Neural cell (in vitro differentiated cells): ENCODE measurements around the gene STAM2. TPM values are rescaled to one million over a fixed set of nuclear protein-coding genes. Genes with fewer than 3 reads are reported as not detected.

Experiments
- H2AFZ ChIP-seq: fragments of 200-600, 300-800 bp; sonication (generic), shearing (Covaris generic); 2 replicates; pipeline ENCODE4 v1.6.0; 2014; ENCODE audit warnings: low read depth, mild to moderate bottlenecking, antibody characterized with exemption, low read length, moderate library complexity
- H3F3A ChIP-seq: fragments of 200-600 bp; shearing (Covaris generic); 2 replicates; pipeline ENCODE4 v1.6.1; 2016; ENCODE audit warnings: mild to moderate bottlenecking, moderate library complexity, mixed read lengths, antibody characterized with exemption, low read length; ENCODE audit not compliant: insufficient read depth, poor library complexity, severe bottlenecking
- H3K27ac ChIP-seq: fragments of 200-600, 300-800 bp; sonication (generic), shearing (Covaris generic); 2 replicates; pipeline ENCODE4 v1.5.1; 2014; ENCODE audit warnings: mild to moderate bottlenecking, low read length, moderate library complexity
- H3K27me3 ChIP-seq: fragments of 300-800, 200-600 bp; sonication (generic), shearing (Covaris generic); 2 replicates; pipeline ENCODE4 v1.6.0; 2014; ENCODE audit warnings: mild to moderate bottlenecking, low read depth, low read length, moderate library complexity; ENCODE audit not compliant: insufficient read depth
- H3K36me3 ChIP-seq: fragments of 300-800, 200-600 bp; sonication (generic), shearing (Covaris generic); 2 replicates; pipeline ENCODE4 v1.5.1; 2014; ENCODE audit warnings: mild to moderate bottlenecking, antibody characterized with exemption, low read length, moderate library complexity; ENCODE audit not compliant: insufficient read depth
- H3K4me2 ChIP-seq: fragments of 300-800, 200-600 bp; sonication (generic), shearing (Covaris generic); 2 replicates; pipeline ENCODE4 v1.6.0; 2014; ENCODE audit warnings: mild to moderate bottlenecking, low read length
- H3K4me3 ChIP-seq: fragments of 300-800, 200-600 bp; sonication (generic), shearing (Covaris generic); 2 replicates; pipeline ENCODE4 v1.5.1; 2014; ENCODE audit warnings: mild to moderate bottlenecking, low read length, moderate library complexity
- H3K79me2 ChIP-seq: fragments of 200-600 bp; shearing (Covaris generic); replicated peaks from 2 replicates; pipeline ENCODE4 v1.6.0; 2014; ENCODE audit warnings: mild to moderate bottlenecking, low read length, moderate library complexity; ENCODE audit not compliant: insufficient read depth
- H3K9ac ChIP-seq: fragments of 300-800, 200-600 bp; sonication (generic), shearing (Covaris generic); 2 replicates; pipeline ENCODE4 v1.6.1; 2016; ENCODE audit warnings: mild to moderate bottlenecking, low read length, mixed read lengths
- H3K9me2 ChIP-seq: fragments of 200-600 bp; shearing (Covaris generic); 2 replicates; pipeline ENCODE4 v1.6.1; 2016; ENCODE audit warnings: mild to moderate bottlenecking, low read length, mixed read lengths; ENCODE audit not compliant: insufficient read depth
- H3K9me3 ChIP-seq: fragments of 200-600, 300-800 bp; sonication (generic), shearing (Covaris generic); 2 replicates; pipeline ENCODE4 v1.6.1; 2016; ENCODE audit warnings: mild to moderate bottlenecking, mixed run types, low read length, moderate library complexity, mixed read lengths
- H4K20me1 ChIP-seq: fragments of 200-600 bp; shearing (Covaris generic); 2 replicates; pipeline ENCODE4 v1.6.1; 2016; ENCODE audit warnings: mild to moderate bottlenecking, mixed run types; ENCODE audit not compliant: insufficient read depth
- CTCF ChIP-seq: fragments of 450-650 bp; IDR thresholded peaks from 2 replicates; pipeline ENCODE4 v1.5.1; 2014; ENCODE audit warnings: antibody characterized with exemption, mild to moderate bottlenecking, moderate library complexity; ENCODE audit not compliant: poor library complexity, severe bottlenecking
- EP300 ChIP-seq: fragments of 450-650 bp; conservative IDR thresholded peaks from 2 replicates; pipeline ENCODE4 v1.6.1; 2014; ENCODE audit warnings: antibody characterized with exemption, mild to moderate bottlenecking, moderate library complexity; ENCODE audit not compliant: poor library complexity, severe bottlenecking
- EZH2 ChIP-seq: fragments of 200-600, 300-800 bp; shearing (Covaris generic), sonication (generic); IDR thresholded peaks from 2 replicates; pipeline ENCODE4 v1.6.1; 2014; ENCODE audit warnings: antibody characterized with exemption, low read length, borderline replicate concordance, mild to moderate bottlenecking; ENCODE audit not compliant: insufficient read depth, poor library complexity, severe bottlenecking
- MXI1 ChIP-seq: fragments of 450-650 bp; conservative IDR thresholded peaks from 2 replicates; pipeline ENCODE4 v1.6.1; 2014; ENCODE audit warnings: antibody characterized with exemption, mild to moderate bottlenecking; ENCODE audit not compliant: poor library complexity, severe bottlenecking
- POLR2AphosphoS5 ChIP-seq: IDR thresholded peaks from 2 replicates; pipeline ENCODE4 v1.6.1; 2012
- RAD21 ChIP-seq: fragments of 450-650 bp; conservative IDR thresholded peaks from 2 replicates; pipeline ENCODE4 v1.6.1; 2014; ENCODE audit warnings: antibody characterized with exemption, mild to moderate bottlenecking, moderate library complexity
- REST ChIP-seq: IDR thresholded peaks from 2 replicates; pipeline ENCODE4 v1.6.1; 2012; ENCODE audit warnings: borderline replicate concordance
- SMC3 ChIP-seq: fragments of 450-650 bp; conservative IDR thresholded peaks from 2 replicates; pipeline ENCODE4 v1.6.1; 2014; ENCODE audit warnings: antibody characterized with exemption, mild to moderate bottlenecking, moderate library complexity; ENCODE audit not compliant: poor library complexity
- TAF1 ChIP-seq: IDR thresholded peaks from 2 replicates; pipeline ENCODE4 v1.6.1; 2012; ENCODE audit warnings: low read depth
- polyA plus RNA-seq: library from polyadenylated mRNA; depleted of rRNA; stranded (reverse); fragments of >200 nt; gene quantifications from 2 replicates; pipeline ENCODE4 v1.2.3, GENCODE V29; 2014

The STAM2 gene
- polyA plus RNA-seq, 1 donor from 2014 or later, result 47.5 TPM

- Histone ChIP-seq H3K9me2 (no peaks in the 10 kb centered on the region), H3K9me3 (no peaks in the 10 kb centered on the region), H3K4me3 (no peak overlapping the region), H3K4me2 (no peak overlapping the region), H3K79me2 (no peaks in the 10 kb centered on the region), H3K36me3 (no peaks in the 10 kb centered on the region), H3F3A (no peaks in the 10 kb centered on the region), H2AFZ (no peak overlapping the region), H4K20me1 (no peaks in the 10 kb centered on the region), H3K27me3 (no peaks in the 10 kb centered on the region), H3K9ac (no peak overlapping the region), H3K27ac (no peak overlapping the region)
- no peak for TF ChIP-seq EP300
- no peak for TF ChIP-seq POLR2AphosphoS5
- no peak for TF ChIP-seq EZH2
- TF ChIP-seq SMC3, result no peak
- no peak for TF ChIP-seq REST
- no peak for TF ChIP-seq RAD21
- no peak for TF ChIP-seq TAF1
- no peak for TF ChIP-seq MXI1
- no peak for TF ChIP-seq CTCF
Measured at GRCh38 chr2:152075461-152076050, 100.0 kb downstream of the STAM2 start.

- Histone ChIP-seq H3K9me3 (no peaks in the 10 kb centered on the region), H3K4me2 (no peak overlapping the region), H3F3A (no peaks in the 10 kb centered on the region), H2AFZ (no peak overlapping the region), H3K27me3 (no peaks in the 10 kb centered on the region), H3K9ac (no peak overlapping the region), H3K79me2 (no peaks in the 10 kb centered on the region), H4K20me1 (no peaks in the 10 kb centered on the region), H3K27ac (no peak overlapping the region), H3K4me3 (no peak overlapping the region), H3K36me3 (no peaks in the 10 kb centered on the region), H3K9me2 (no peaks in the 10 kb centered on the region)
- no peak for TF ChIP-seq EP300
- TF ChIP-seq SMC3, result no peak
- TF ChIP-seq MXI1, result no peak
- TF ChIP-seq TAF1, result no peak
Measured at GRCh38 chr2:152072011-152072410, 103.6 kb downstream of the STAM2 start.
